NCI-H2196 (cell line): ENCODE data around the gene TMEM204.

ENCODE experiments used
- DNase-seq: peaks from one replicate; lab custom pipeline; 2025; ENCODE audit not compliant: unreplicated experiment; lab: John Stamatoyannopoulos, UW

The TMEM204 gene

GRCh38 chr16:1533443-1533951 is at the start of gene TMEM204:
TMEM204 (plus strand) TSS chr16:1533666; CDS start chr16:1534276, 610 bp downstream.
- no peak for DNase-seq

- no peak for DNase-seq
Observed at GRCh38 chr16:1485847-1486496, 47.5 kb upstream of the TMEM204 start.

- DNase-seq = no peak
Observed at GRCh38 chr16:1486551-1487390, 46.7 kb upstream of the TMEM204 start.

- DNase-seq = no peak
Observed at GRCh38 chr16:1487395-1488053, 45.9 kb upstream of the TMEM204 start.

GRCh38 chr16:1488054-1488601 is 45.3 kb upstream of the TMEM204 start:
- DNase-seq = no peak

- no peak for DNase-seq
Observed at GRCh38 chr16:1488619-1489018, 44.8 kb upstream of the TMEM204 start, which contains the start of gene PTX4. PTX4 (minus strand) TSS chr16:1488944; CDS start chr16:1488909, 35 bp downstream.

GRCh38 chr16:1489077-1489476 is 44.4 kb upstream of the TMEM204 start:
- DNase-seq = no peak

GRCh38 chr16:1491327-1491726 is 42.1 kb upstream of the TMEM204 start:
- DNase-seq = peak; percentile 53

- DNase-seq = peak; percentile 42
Observed at GRCh38 chr16:1492082-1492922, 41.2 kb upstream of the TMEM204 start.

- peak; percentile 92 for DNase-seq
Observed at GRCh38 chr16:1492923-1493745, 40.3 kb upstream of the TMEM204 start, which contains the start of gene TELO2. TELO2 (plus strand) TSS chr16:1493360; CDS start chr16:1494282, 922 bp downstream.

- peak; percentile 50 for DNase-seq
Observed at GRCh38 chr16:1493746-1494094, 39.7 kb upstream of the TMEM204 start.

GRCh38 chr16:1494129-1494640 is 39.3 kb upstream of the TMEM204 start:
- peak; percentile 34 for DNase-seq

GRCh38 chr16:1494711-1495110 is 38.8 kb upstream of the TMEM204 start:
- no peak for DNase-seq

- no peak for DNase-seq
Observed at GRCh38 chr16:1495211-1495888, 38.1 kb upstream of the TMEM204 start.

GRCh38 chr16:1495889-1496262 is 37.6 kb upstream of the TMEM204 start:
- DNase-seq = no peak

- no peak for DNase-seq
Observed at GRCh38 chr16:1496464-1496863, 37.0 kb upstream of the TMEM204 start.

- DNase-seq = no peak
Observed at GRCh38 chr16:1497014-1497598, 36.4 kb upstream of the TMEM204 start.
